Nephron (organoid): Measurements from ENCODE around the gene OR11L1.

Source experiments
- H3K27ac Mint-ChIP-seq, 3 experiments: 2 replicates each; pipeline ENCODE4 v1.8.0; 2020; ENCODE audit warnings: mixed read lengths in 3 of 3, mild to moderate bottlenecking in 2 of 3, moderate library complexity in 1 of 3
- H3K27me3 Mint-ChIP-seq: 2 replicates; pipeline ENCODE4 v1.8.0; 2021; ENCODE audit warnings: low read depth, mild to moderate bottlenecking, moderate library complexity, mixed read lengths
- H3K36me3 Mint-ChIP-seq: 2 replicates; pipeline ENCODE4 v1.8.0; 2020; ENCODE audit warnings: low read depth, mixed read lengths
- H3K4me1 Mint-ChIP-seq: 2 replicates; pipeline ENCODE4 v1.8.0; 2020; ENCODE audit warnings: mixed read lengths
- H3K4me3 Mint-ChIP-seq, 3 experiments: 2 replicates each; pipeline ENCODE4 v1.8.0; 2020; ENCODE audit warnings: mild to moderate bottlenecking in 3 of 3, mixed read lengths in 3 of 3, moderate library complexity in 2 of 3
- H3K9me3 Mint-ChIP-seq: 2 replicates; pipeline ENCODE4 v1.8.0; 2020; ENCODE audit warnings: mixed read lengths
- CTCF ChIP-seq, 3 experiments: fragments of 200-600 bp; sonication (generic); IDR thresholded peaks; one replicate each; pipeline ENCODE4 v1.5.0; 2021; ENCODE audit warnings: antibody characterized with exemption in 3 of 3; ENCODE audit not compliant: unreplicated experiment in 3 of 3

The OR11L1 gene

DNA sequence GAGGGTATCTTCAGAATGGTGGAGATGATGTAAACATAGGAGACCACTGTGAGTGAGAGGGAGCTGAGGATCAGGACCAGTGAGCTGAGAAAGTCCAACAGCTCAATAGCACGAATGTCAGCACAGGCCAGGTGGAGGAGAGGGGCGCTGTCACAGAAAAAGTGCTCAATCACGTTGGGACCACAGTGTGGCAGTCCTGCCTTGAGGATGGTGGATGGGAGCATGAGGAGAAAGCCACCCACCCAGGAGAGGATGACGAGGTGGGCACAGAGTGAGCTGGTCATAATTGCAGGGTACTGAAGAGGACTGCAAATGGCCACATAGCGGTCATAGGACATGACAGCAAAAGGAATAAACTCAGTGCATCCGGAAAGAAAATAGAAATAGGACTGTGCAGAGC lies 8.1 kb downstream of the OR11L1 start:
- Mint-ChIP-seq H3K27me3 (no peaks in the 10 kb centered on the region), H3K4me3 (no peak overlapping the region), H3K9me3 (peaks cover 19% of the 10 kb centered on the region), H3K27ac (no peak overlapping the region), H3K4me1 (no peaks in the 10 kb centered on the region), H3K36me3 (no peaks in the 10 kb centered on the region)
- no peak for TF ChIP-seq CTCF (IDR thresholded peaks at IDR 0.05; ENCODE audit: unreplicated experiment in 3 of 3)

- H3K36me3 Mint-ChIP-seq = no peaks in the 10 kb centered on the region
- no peak overlapping the region for H3K4me3 Mint-ChIP-seq
- peaks cover 7% of the 10 kb centered on the region for H3K9me3 Mint-ChIP-seq
- TF ChIP-seq CTCF (IDR thresholded peaks at IDR 0.05; ENCODE audit: unreplicated experiment in 3 of 3) = no peak
- no peaks in the 10 kb centered on the region for H3K27me3 Mint-ChIP-seq
- no peak overlapping the region for H3K27ac Mint-ChIP-seq
- H3K4me1 Mint-ChIP-seq = no peaks in the 10 kb centered on the region
Measured at GRCh38 chr1:247829656-247830055, 12.0 kb downstream of the OR11L1 start.

DNA sequence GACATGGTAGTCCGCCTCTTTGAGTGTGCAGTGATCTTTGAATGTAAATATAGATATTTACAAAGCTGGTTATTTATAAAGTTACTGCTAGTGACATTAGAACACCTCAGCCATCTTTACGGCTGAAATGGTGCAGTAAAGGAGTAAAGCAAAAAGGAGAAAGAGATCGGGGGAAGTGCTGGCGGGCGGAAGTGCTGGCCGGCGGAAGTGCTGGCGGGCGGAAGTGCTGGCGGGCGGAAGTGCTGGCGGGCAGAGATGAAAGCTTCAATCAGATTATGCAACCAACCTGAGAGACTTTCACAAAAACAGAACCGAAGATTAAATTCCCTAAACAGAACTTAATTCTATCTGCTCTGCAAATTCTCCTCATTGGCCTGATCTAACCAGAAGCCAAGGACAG lies 16.3 kb downstream of the OR11L1 start:
- Mint-ChIP-seq H3K27ac (no peak overlapping the region), H3K27me3 (no peaks in the 10 kb centered on the region), H3K9me3 (peaks cover 2% of the 10 kb centered on the region), H3K36me3 (no peaks in the 10 kb centered on the region), H3K4me3 (no peak overlapping the region), H3K4me1 (no peaks in the 10 kb centered on the region)
- no peak for TF ChIP-seq CTCF (IDR thresholded peaks at IDR 0.05; ENCODE audit: unreplicated experiment in 3 of 3)

DNA sequence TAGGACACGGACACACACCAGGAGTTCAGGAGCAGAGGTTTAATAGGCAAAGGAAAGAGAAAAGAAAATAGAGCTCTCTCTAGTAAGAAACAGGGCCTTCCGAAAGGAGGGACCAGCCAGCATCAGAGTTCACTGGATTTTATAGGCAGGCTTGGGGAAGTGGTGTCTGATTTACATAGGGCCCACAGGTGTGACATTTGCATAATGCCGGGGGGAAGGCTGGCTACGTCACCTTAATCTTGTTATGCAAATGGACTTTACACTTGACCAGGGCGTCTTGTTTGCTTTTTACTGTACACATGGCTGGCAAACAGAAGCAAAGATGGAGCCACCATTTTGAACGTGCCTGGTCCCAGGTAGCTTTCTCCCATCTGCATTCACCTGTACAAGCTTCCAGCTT lies 17.7 kb downstream of the OR11L1 start, which contains the start of gene OR14A16:
TSS of gene OR14A16 (minus strand) at position 97 of the 400 bp plus-strand sequence. CDS start 8,390 bp downstream, outside the sequence.
- no peaks in the 10 kb centered on the region for H3K36me3 Mint-ChIP-seq
- H3K27ac Mint-ChIP-seq = no peak within 1 kb of the TSS
- H3K4me1 Mint-ChIP-seq = no peaks in the 10 kb centered on the region
- peaks cover 2% of the 10 kb centered on the region for H3K9me3 Mint-ChIP-seq
- H3K27me3 Mint-ChIP-seq = no peaks in the 10 kb centered on the region
- no peak within 1 kb of the TSS for H3K4me3 Mint-ChIP-seq
- TF ChIP-seq CTCF (IDR thresholded peaks at IDR 0.05; ENCODE audit: unreplicated experiment in 3 of 3) = no peak

DNA sequence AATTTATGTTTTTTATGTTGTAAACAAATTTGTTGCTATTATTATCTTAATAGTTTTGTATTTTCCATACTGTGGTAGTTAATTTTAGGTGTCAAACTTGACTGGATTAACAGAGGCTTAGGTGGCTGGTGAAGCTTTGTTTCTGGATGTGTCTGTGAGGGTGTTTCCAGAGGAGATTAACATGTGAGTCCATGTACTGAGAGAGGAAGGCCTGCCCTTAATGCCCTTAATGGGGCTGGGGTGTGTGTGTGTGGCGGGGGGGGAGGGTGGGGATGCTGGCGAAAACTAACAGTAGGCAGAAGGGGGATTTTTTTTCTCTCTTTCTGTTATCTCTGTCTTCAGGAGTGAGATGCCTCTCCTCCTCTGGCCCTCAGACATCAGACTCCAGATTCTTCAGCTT lies 19.6 kb downstream of the OR11L1 start:
- Mint-ChIP-seq H3K4me3 (no peak overlapping the region), H3K27me3 (no peaks in the 10 kb centered on the region), H3K27ac (no peak overlapping the region), H3K36me3 (no peaks in the 10 kb centered on the region), H3K4me1 (no peaks in the 10 kb centered on the region), H3K9me3 (peaks cover 8% of the 10 kb centered on the region)
- no peak for TF ChIP-seq CTCF (IDR thresholded peaks at IDR 0.05; ENCODE audit: unreplicated experiment in 3 of 3)

DNA sequence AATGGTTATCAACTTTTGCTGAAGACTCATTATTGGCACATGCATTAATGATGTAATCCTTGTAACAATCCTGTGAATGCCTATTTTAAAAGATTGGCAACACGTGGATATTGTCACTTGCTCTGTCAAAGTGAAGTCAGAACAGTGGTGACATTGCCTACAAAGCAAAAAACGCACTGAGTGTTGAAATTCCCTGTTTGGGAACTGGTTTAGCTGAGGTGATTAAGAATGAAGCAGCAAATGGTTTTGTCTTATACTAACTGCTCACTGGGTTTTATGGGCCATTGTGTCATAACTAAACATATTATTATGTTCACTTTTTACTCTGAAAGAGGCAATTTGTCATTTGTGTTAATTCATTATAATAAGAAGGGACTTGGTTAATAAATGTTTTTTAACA lies 29.1 kb downstream of the OR11L1 start:
- H3K9me3 Mint-ChIP-seq = peaks cover 9% of the 10 kb centered on the region
- no peaks in the 10 kb centered on the region for H3K27me3 Mint-ChIP-seq

More for the DNA sequence above, 29.1 kb downstream of the OR11L1 start:
- Mint-ChIP-seq H3K36me3 (no peaks in the 10 kb centered on the region), H3K4me1 (no peaks in the 10 kb centered on the region), H3K4me3 (no peak overlapping the region), H3K27ac (no peak overlapping the region)
- no peak for TF ChIP-seq CTCF (IDR thresholded peaks at IDR 0.05; ENCODE audit: unreplicated experiment in 3 of 3)
